Measurements from ENCODE around the gene TTR. TPM values are rescaled to one million over a fixed set of nuclear protein-coding genes. Genes with fewer than 3 reads are reported as not detected.

TTR gene
- total RNA-seq, 4 donors from 2014 or later = not detected

GRCh38 chr18:31592506-31593157 lies 955 bp downstream of the TTR start:
- TF ChIP-seq CTCF (IDR thresholded peaks at IDR 0.05) (no peak), POLR2A (IDR thresholded peaks at IDR 0.05) (no peak)
- no peak overlapping the region for H3K27ac ChIP-seq
- no peaks in the 10 kb centered on the region for H3K27me3 ChIP-seq
- no peaks in the 10 kb centered on the region for H3K36me3 ChIP-seq
- WGBS, 2 donors = 72 to 84% methylated on average over 7 to 10 of the region's 10 CpGs
- intact Hi-C loops (cut with DNase I) = no loop called here
- H3K4me3 ChIP-seq = no peak overlapping the region
- no peak for DNase-seq
- H3K9me3 ChIP-seq = no peaks in the 10 kb centered on the region
- H3K4me1 ChIP-seq = peaks cover 0 to 8% (median 0%) of the 10 kb centered on the region in 3 donors

DNA sequence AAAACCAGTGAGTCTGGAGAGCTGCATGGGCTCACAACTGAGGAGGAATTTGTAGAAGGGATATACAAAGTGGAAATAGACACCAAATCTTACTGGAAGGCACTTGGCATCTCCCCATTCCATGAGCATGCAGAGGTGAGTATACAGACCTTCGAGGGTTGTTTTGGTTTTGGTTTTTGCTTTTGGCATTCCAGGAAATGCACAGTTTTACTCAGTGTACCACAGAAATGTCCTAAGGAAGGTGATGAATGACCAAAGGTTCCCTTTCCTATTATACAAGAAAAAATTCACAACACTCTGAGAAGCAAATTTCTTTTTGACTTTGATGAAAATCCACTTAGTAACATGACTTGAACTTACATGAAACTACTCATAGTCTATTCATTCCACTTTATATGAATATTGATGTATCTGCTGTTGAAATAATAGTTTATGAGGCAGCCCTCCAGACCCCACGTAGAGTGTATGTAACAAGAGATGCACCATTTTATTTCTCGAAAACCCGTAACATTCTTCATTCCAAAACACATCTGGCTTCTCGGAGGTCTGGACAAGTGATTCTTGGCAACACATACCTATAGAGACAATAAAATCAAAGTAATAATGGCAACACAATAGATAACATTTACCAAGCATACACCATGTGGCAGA lies 3.6 kb downstream of the TTR start:
- Histone ChIP-seq H3K27me3 (no peaks in the 10 kb centered on the region), H3K27ac (no peak overlapping the region), H3K4me1 (peaks cover 0 to 8% (median 0%) of the 10 kb centered on the region in 3 donors), H3K36me3 (no peaks in the 10 kb centered on the region), H3K4me3 (no peak overlapping the region), H3K9me3 (no peaks in the 10 kb centered on the region)
- no peak for DNase-seq
- 73 to 82% methylated on average over 5 of the region's 5 CpGs for WGBS, 2 donors
- intact Hi-C loops (cut with DNase I) = no loop called here
- TF ChIP-seq POLR2A (IDR thresholded peaks at IDR 0.05) (no peak), CTCF (IDR thresholded peaks at IDR 0.05) (no peak)

GRCh38 chr18:31596081-31596872 lies 4.6 kb downstream of the TTR start:
- Histone ChIP-seq H3K27me3 (no peaks in the 10 kb centered on the region), H3K9me3 (no peaks in the 10 kb centered on the region), H3K4me3 (no peak overlapping the region), H3K36me3 (no peaks in the 10 kb centered on the region), H3K27ac (no peak overlapping the region), H3K4me1 (peaks cover 0 to 2% (median 0%) of the 10 kb centered on the region in 3 donors)
- no peak for DNase-seq
- TF ChIP-seq CTCF (IDR thresholded peaks at IDR 0.05) = no peak
- no peak for TF ChIP-seq POLR2A (IDR thresholded peaks at IDR 0.05)
- whole genome bisulfite sequencing, 2 donors = 84 to 85% methylated on average over 5 to 9 of the region's 9 CpGs
- intact Hi-C loops (cut with DNase I) = no loop called here

GRCh38 chr18:31598021-31598805 lies 6.5 kb downstream of the TTR start:
- intact Hi-C loops (cut with DNase I) = no loop called here
- TF ChIP-seq CTCF (IDR thresholded peaks at IDR 0.05) (no peak), POLR2A (IDR thresholded peaks at IDR 0.05) (no peak)

More at GRCh38 chr18:31598021-31598805, 6.5 kb downstream of the TTR start:
- DNase-seq = no peak
- H3K4me3 ChIP-seq = no peak overlapping the region
- no peaks in the 10 kb centered on the region for H3K27me3 ChIP-seq
- H3K9me3 ChIP-seq = no peaks in the 10 kb centered on the region
- H3K4me1 ChIP-seq = no peaks in the 10 kb centered on the region
- no peak overlapping the region for H3K27ac ChIP-seq
- WGBS, 2 donors = 88 to 89% methylated on average over 6 to 13 of the region's 13 CpGs
- no peaks in the 10 kb centered on the region for H3K36me3 ChIP-seq
